ENCODE results near the gene SLC19A1.
"Not testable (repeated sequence)": the region's sequence is repeated elsewhere in the genome, so short reads cannot be mapped to it uniquely, and the experiment has no call there.

The SLC19A1 gene

DNA sequence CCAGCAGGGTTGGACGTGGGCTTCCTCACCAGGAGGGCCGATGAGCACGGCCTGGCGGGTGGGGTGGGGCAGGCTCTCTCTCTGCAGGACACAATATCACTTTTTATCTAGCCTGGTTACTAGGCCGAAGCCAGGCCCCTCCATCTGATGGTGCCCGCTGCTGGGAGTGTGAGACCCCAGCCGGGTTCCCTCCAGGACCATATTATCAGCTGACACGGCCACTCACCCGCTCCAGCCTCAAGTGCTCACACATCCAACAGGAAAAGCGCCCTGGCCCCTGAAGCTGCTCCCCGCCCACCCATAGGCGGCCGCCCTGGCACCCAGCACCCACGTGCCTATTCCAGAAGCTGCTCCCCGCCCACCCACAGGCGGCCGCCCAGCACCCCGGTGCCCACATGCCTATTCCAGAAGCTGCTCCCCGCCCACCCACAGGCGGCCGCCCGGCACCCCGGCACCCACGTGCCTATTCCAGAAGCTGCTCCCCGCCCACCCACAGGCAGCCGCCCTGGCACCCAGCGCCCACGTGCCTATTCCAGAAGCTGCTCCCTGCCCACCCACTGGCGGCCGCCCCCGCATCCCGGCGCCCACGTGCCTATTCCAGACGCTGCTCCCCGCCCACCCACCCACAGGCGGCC, 5.0 kb downstream of the SLC19A1 start:
- Histone ChIP-seq H3K36me3 (ENCODE audit: control insufficient read depth, insufficient read depth, low read length) (no peaks in the 10 kb centered on the region), H3K4me3 (ENCODE audit: low read length) (no peak overlapping the region), H3K9ac (ENCODE audit: low read length) (no peak overlapping the region), H3K27me3 (ENCODE audit: control insufficient read depth, insufficient read depth, low read length) (no peaks in the 10 kb centered on the region), H3K4me1 (ENCODE audit: control insufficient read depth, insufficient read depth, low read length) (peaks cover 34% of the 10 kb centered on the region), H3K9me3 (ENCODE audit: control insufficient read depth, low read length) (no peaks in the 10 kb centered on the region)

- no peaks in the 10 kb centered on the region for H3K9me3 ChIP-seq (ENCODE audit: control insufficient read depth, low read length)
- no peaks in the 10 kb centered on the region for H3K27me3 ChIP-seq (ENCODE audit: control insufficient read depth, insufficient read depth, low read length)
- no peaks in the 10 kb centered on the region for H3K36me3 ChIP-seq (ENCODE audit: control insufficient read depth, insufficient read depth, low read length)
- H3K4me1 ChIP-seq (ENCODE audit: control insufficient read depth, insufficient read depth, low read length), result peaks cover 32% of the 10 kb centered on the region
- no peak overlapping the region for H3K9ac ChIP-seq (ENCODE audit: low read length)
- no peak overlapping the region for H3K4me3 ChIP-seq (ENCODE audit: low read length)
Observed at GRCh38 chr21:45536301-45537081, 5.7 kb downstream of the SLC19A1 start.

GRCh38 chr21:45535341-45536081, 6.7 kb downstream of the SLC19A1 start:
- H3K9ac ChIP-seq (ENCODE audit: low read length), result no peak overlapping the region

GRCh38 chr21:45534636-45535331, 7.5 kb downstream of the SLC19A1 start:
- no peaks in the 10 kb centered on the region for H3K27me3 ChIP-seq (ENCODE audit: control insufficient read depth, insufficient read depth, low read length)
- H3K4me3 ChIP-seq (ENCODE audit: low read length), result no peak overlapping the region
- no peaks in the 10 kb centered on the region for H3K9me3 ChIP-seq (ENCODE audit: control insufficient read depth, low read length)
- no peak overlapping the region for H3K9ac ChIP-seq (ENCODE audit: low read length)
- peaks cover 29% of the 10 kb centered on the region for H3K4me1 ChIP-seq (ENCODE audit: control insufficient read depth, insufficient read depth, low read length)
- H3K36me3 ChIP-seq (ENCODE audit: control insufficient read depth, insufficient read depth, low read length), result peaks cover under 1% of the 10 kb centered on the region

More at GRCh38 chr21:45535341-45536081, 6.7 kb downstream of the SLC19A1 start:
- no peaks in the 10 kb centered on the region for H3K36me3 ChIP-seq (ENCODE audit: control insufficient read depth, insufficient read depth, low read length)
- H3K4me1 ChIP-seq (ENCODE audit: control insufficient read depth, insufficient read depth, low read length), result peaks cover 29% of the 10 kb centered on the region
- H3K27me3 ChIP-seq (ENCODE audit: control insufficient read depth, insufficient read depth, low read length), result no peaks in the 10 kb centered on the region
- no peaks in the 10 kb centered on the region for H3K9me3 ChIP-seq (ENCODE audit: control insufficient read depth, low read length)
- no peak overlapping the region for H3K4me3 ChIP-seq (ENCODE audit: low read length)

- Histone ChIP-seq H3K4me3 (ENCODE audit: low read length) (no peak overlapping the region), H3K4me1 (ENCODE audit: control insufficient read depth, insufficient read depth, low read length) (peaks cover 29% of the 10 kb centered on the region), H3K9me3 (ENCODE audit: control insufficient read depth, low read length) (no peaks in the 10 kb centered on the region), H3K27me3 (ENCODE audit: control insufficient read depth, insufficient read depth, low read length) (no peaks in the 10 kb centered on the region), H3K9ac (ENCODE audit: low read length) (no peak overlapping the region), H3K36me3 (ENCODE audit: control insufficient read depth, insufficient read depth, low read length) (peaks cover 4% of the 10 kb centered on the region)
Observed at GRCh38 chr21:45533846-45534635, 8.2 kb downstream of the SLC19A1 start.

DNA sequence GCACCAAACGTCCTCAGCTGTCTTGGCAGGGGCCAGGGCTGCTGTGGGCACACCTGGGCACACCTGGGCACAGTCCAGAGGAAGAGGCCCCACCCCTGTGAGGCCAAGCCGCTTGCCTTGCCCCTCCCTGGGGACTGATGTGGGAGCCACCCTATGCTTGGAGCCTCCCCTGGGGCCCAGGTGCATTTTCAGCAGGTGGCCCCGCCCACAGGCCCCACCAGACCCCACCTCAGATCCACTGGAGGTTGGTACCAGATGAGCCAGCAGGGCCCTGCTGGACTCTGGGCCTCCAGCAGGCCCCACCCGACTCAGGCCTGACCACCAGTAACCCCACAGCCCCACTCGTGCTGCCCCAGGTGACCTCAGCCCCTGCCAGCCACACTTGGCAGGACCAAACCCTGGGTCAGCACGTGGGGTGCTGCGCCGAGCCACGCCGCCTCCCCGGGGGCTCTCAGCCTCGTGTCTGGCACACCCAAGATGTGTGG, 8.8 kb downstream of the SLC19A1 start:
- H3K27me3 ChIP-seq (ENCODE audit: control insufficient read depth, insufficient read depth, low read length), result no peaks in the 10 kb centered on the region
- no peaks in the 10 kb centered on the region for H3K9me3 ChIP-seq (ENCODE audit: control insufficient read depth, low read length)
- peaks cover 29% of the 10 kb centered on the region for H3K4me1 ChIP-seq (ENCODE audit: control insufficient read depth, insufficient read depth, low read length)
- H3K4me3 ChIP-seq (ENCODE audit: low read length), result no peak overlapping the region
- no peak overlapping the region for H3K9ac ChIP-seq (ENCODE audit: low read length)
- H3K36me3 ChIP-seq (ENCODE audit: control insufficient read depth, insufficient read depth, low read length), result peaks cover 4% of the 10 kb centered on the region

DNA sequence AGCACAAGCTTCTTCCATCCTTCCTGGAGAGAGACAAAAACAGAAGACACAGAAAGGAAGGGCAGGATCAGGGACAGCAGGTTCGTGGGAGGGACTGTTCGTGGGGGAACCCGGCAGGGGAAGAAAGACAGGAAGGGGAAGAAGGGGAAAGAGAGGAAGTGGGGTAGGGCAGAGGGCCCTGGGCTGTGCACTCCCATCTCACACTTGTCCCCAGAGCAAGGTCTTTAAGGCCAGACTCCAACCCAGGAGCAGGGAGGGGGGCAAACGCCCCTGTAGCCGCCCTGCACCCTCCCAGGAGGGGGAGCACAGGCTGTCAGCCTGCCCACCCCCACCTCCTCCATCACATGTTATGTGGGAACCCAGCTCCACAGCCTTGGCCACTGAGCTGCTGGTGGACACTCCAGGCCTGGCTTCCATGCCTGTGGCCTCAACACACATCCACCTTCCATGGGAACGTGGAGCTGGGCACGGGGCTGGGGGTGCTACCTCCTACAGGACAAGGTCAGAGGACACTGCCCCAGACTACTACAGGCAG, 9.3 kb downstream of the SLC19A1 start:
- Histone ChIP-seq H3K36me3 (ENCODE audit: control insufficient read depth, insufficient read depth, low read length) (peaks cover 4% of the 10 kb centered on the region), H3K27me3 (ENCODE audit: control insufficient read depth, insufficient read depth, low read length) (no peaks in the 10 kb centered on the region), H3K4me3 (ENCODE audit: low read length) (no peak overlapping the region), H3K9me3 (ENCODE audit: control insufficient read depth, low read length) (no peaks in the 10 kb centered on the region), H3K9ac (ENCODE audit: low read length) (no peak overlapping the region), H3K4me1 (ENCODE audit: control insufficient read depth, insufficient read depth, low read length) (peaks cover 29% of the 10 kb centered on the region)

- Histone ChIP-seq H3K9me3 (ENCODE audit: control insufficient read depth, low read length) (no peaks in the 10 kb centered on the region), H3K36me3 (ENCODE audit: control insufficient read depth, insufficient read depth, low read length) (peaks cover 4% of the 10 kb centered on the region), H3K9ac (ENCODE audit: low read length) (no peak overlapping the region), H3K4me3 (ENCODE audit: low read length) (no peak overlapping the region), H3K4me1 (ENCODE audit: control insufficient read depth, insufficient read depth, low read length) (peaks cover 29% of the 10 kb centered on the region), H3K27me3 (ENCODE audit: control insufficient read depth, insufficient read depth, low read length) (no peaks in the 10 kb centered on the region)
Observed at GRCh38 chr21:45531393-45532215, 10.6 kb downstream of the SLC19A1 start.

GRCh38 chr21:45531114-45531392, 11.2 kb downstream of the SLC19A1 start:
- H3K9ac ChIP-seq (ENCODE audit: low read length); H3K27me3 ChIP-seq (ENCODE audit: control insufficient read depth, insufficient read depth, low read length); H3K4me3 ChIP-seq (ENCODE audit: low read length); H3K9me3 ChIP-seq (ENCODE audit: control insufficient read depth, low read length); H3K36me3 ChIP-seq (ENCODE audit: control insufficient read depth, insufficient read depth, low read length): not testable (repeated sequence)
- peaks cover 29% of the 10 kb centered on the region for H3K4me1 ChIP-seq (ENCODE audit: control insufficient read depth, insufficient read depth, low read length)

DNA sequence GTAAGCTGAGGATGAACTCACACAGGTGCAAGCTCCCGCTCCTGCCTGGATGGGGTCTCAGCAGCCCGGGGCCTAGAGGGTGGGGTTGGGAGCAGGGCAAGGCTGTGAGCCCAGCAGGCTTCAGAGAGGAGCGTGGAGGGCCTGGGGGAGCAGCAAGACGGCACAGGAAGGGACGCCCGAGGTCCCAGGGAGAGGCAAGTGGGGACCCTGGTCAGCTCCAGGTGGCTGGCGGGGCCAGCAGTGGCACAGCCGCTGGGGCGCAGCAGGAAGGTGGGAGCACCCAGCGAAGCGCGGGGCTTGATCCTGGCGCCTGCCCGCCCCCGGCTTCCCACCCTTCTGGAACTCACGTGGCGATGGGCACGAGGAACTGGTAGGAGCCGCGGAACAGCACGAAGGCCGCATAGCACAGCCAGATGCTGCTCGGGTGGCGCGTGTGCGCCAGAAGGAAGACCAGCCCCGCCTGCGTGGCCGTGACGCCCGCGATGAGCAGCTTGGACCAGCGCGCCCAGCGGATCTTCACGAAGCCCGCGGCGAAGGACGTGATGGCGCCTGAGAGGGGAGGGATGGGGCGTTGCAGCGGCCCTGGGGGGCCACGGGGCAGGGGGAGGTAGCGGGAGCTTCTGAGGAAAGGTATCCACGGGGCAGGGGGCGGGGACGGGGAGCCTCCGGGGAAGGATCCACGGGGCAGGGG, 11.7 kb downstream of the SLC19A1 start:
- Histone ChIP-seq H3K36me3 (ENCODE audit: control insufficient read depth, insufficient read depth, low read length) (peaks cover 4% of the 10 kb centered on the region), H3K27me3 (ENCODE audit: control insufficient read depth, insufficient read depth, low read length) (no peaks in the 10 kb centered on the region), H3K9me3 (ENCODE audit: control insufficient read depth, low read length) (no peaks in the 10 kb centered on the region), H3K4me1 (ENCODE audit: control insufficient read depth, insufficient read depth, low read length) (peaks cover 30% of the 10 kb centered on the region), H3K9ac (ENCODE audit: low read length) (no peak overlapping the region), H3K4me3 (ENCODE audit: low read length) (no peak overlapping the region)

Data from mucosa of stomach (tissue), 1 donor.